Loucy (cell line): ENCODE results near the gene MACO1.
"Not testable (repeated sequence)": the region's sequence is repeated elsewhere in the genome, so short reads cannot be mapped to it uniquely, and the experiment has no call there.

Source experiments
- H2AFZ ChIP-seq: fragments of 200-600 bp; sonication (generic); 2 replicates; pipeline ENCODE4 v1.6.0; 2016; ENCODE audit warnings: antibody characterized with exemption, mild to moderate bottlenecking, low read length, moderate library complexity
- H3F3A ChIP-seq: fragments of 200-600 bp; 2 replicates; pipeline ENCODE4 v1.6.0; 2016; ENCODE audit warnings: antibody characterized with exemption, low read depth, mild to moderate bottlenecking
- H3K27me3 ChIP-seq: fragments of 200-600 bp; sonication (generic); 2 replicates; pipeline ENCODE4 v1.6.1; 2014; ENCODE audit warnings: low read length, mild to moderate bottlenecking; ENCODE audit not compliant: insufficient read depth, poor library complexity, severe bottlenecking
- H3K36me3 ChIP-seq: fragments of 200-600 bp; sonication (generic); 2 replicates; pipeline ENCODE4 v1.6.1; 2016; ENCODE audit warnings: low read length; ENCODE audit not compliant: insufficient read depth
- H3K4me1 ChIP-seq: fragments of 200-600 bp; sonication (generic); 2 replicates; pipeline ENCODE4 v1.5.1; 2014; ENCODE audit warnings: low read length, mild to moderate bottlenecking; ENCODE audit not compliant: insufficient read depth, poor library complexity, severe bottlenecking
- H3K4me2 ChIP-seq: fragments of 200-600 bp; sonication (generic); 2 replicates; pipeline ENCODE4 v1.6.0; 2014; ENCODE audit warnings: antibody characterized with exemption, low read length, low read depth, mild to moderate bottlenecking; ENCODE audit not compliant: poor library complexity, severe bottlenecking
- H3K4me3 ChIP-seq: fragments of 200-600 bp; sonication (generic); 2 replicates; pipeline ENCODE4 v1.5.1; 2014; ENCODE audit warnings: low read length, mild to moderate bottlenecking, mixed read lengths; ENCODE audit not compliant: poor library complexity, severe bottlenecking
- H3K79me2 ChIP-seq: fragments of 200-600 bp; sonication (generic); 2 replicates; pipeline ENCODE4 v1.6.1; 2014; ENCODE audit warnings: low read length; ENCODE audit not compliant: insufficient read depth
- H3K9ac ChIP-seq: fragments of 200-600 bp; sonication (generic); 2 replicates; pipeline ENCODE4 v1.6.0; 2014; ENCODE audit warnings: mild to moderate bottlenecking, low read depth, low read length, moderate library complexity; ENCODE audit not compliant: poor library complexity, severe bottlenecking
- H3K9me2 ChIP-seq: fragments of 200-600 bp; sonication (generic); replicated peaks from 2 replicates; pipeline ENCODE4 v1.6.1; 2016; ENCODE audit warnings: low read depth, low read length, mixed read lengths
- H3K9me3 ChIP-seq: fragments of 200-600 bp; sonication (generic); 2 replicates; pipeline ENCODE4 v1.6.1; 2014; ENCODE audit warnings: mild to moderate bottlenecking, antibody characterized with exemption, low read length, low read depth; ENCODE audit not compliant: insufficient read depth
- H4K20me1 ChIP-seq: fragments of 200-600 bp; sonication (generic); 2 replicates; pipeline ENCODE4 v1.6.0; 2014; ENCODE audit warnings: antibody characterized with exemption, low read length, mild to moderate bottlenecking; ENCODE audit not compliant: insufficient read depth, poor library complexity, severe bottlenecking
- CTCF ChIP-seq: fragments of 200-600 bp; sonication (generic); conservative IDR thresholded peaks from 2 replicates; pipeline ENCODE4 v1.5.1; 2014; ENCODE audit warnings: mild to moderate bottlenecking, antibody characterized with exemption, low read length
- EZH2phosphoT487 ChIP-seq: fragments of 200-600 bp; IDR thresholded peaks from 2 replicates; pipeline ENCODE4 v1.6.1; 2018; ENCODE audit warnings: antibody characterized with exemption, mild to moderate bottlenecking, moderate library complexity, borderline replicate concordance

Gene MACO1

GRCh38 chr1:25504706-25505595 is 74.3 kb downstream of the MACO1 start:
- no peak overlapping the region for H3K9ac ChIP-seq
- no peaks in the 10 kb centered on the region for H3K9me3 ChIP-seq
- no peaks in the 10 kb centered on the region for H3F3A ChIP-seq
- no peak for TF ChIP-seq EZH2phosphoT487
- no peak for TF ChIP-seq CTCF
- H3K27me3 ChIP-seq: no peaks in the 10 kb centered on the region
- no peaks in the 10 kb centered on the region for H4K20me1 ChIP-seq
- H2AFZ ChIP-seq: no peak overlapping the region
- peaks cover 17% of the 10 kb centered on the region; the same call in 1 of the 2 replicates for H3K36me3 ChIP-seq
- H3K4me3 ChIP-seq: no peak overlapping the region
- no peaks in the 10 kb centered on the region for H3K9me2 ChIP-seq
- no peaks in the 10 kb centered on the region for H3K79me2 ChIP-seq
- no peak overlapping the region for H3K4me2 ChIP-seq
- no peaks in the 10 kb centered on the region for H3K4me1 ChIP-seq

DNA sequence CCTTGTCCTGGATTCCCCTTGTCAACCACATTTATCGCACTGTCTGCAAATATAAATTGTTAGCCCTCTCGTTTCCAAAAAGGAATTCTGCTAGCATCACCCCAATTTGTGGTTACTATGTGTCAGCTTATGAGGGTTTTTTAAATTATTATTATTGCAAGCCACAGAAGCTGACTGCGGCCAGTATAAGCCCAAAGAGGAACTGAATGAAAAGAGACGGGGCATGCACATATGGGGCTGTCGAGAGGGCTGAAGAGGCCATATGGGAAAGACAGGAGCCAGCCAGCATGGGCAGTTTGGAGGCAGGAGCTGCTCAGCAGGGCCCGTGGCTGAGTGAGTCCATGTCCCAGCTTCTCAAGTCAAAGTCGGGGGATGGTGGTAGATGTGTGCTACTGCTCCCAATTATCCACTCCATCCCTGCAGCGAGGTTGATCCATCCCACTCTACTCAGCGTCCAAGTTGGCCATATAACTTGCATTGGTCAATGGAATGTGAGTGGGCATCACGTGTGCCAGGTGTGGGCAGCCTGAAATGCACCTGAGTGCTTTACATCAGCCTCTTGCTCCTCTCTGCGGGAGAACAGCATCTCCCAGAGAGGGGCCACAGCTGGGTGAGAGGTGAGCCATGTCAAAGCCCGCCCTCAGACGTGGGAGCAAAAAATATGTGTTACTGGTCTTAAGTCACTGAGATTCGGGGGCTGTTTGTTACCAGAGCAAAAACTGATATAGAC is 75.1 kb downstream of the MACO1 start:
- H3K9ac ChIP-seq: no peak overlapping the region
- H3K9me2 ChIP-seq: no peaks in the 10 kb centered on the region
- no peaks in the 10 kb centered on the region for H3K79me2 ChIP-seq
- peaks cover 8% of the 10 kb centered on the region; the same call in 1 of the 2 replicates for H3K36me3 ChIP-seq
- no peaks in the 10 kb centered on the region for H4K20me1 ChIP-seq
- no peak overlapping the region for H3K4me3 ChIP-seq
- no peaks in the 10 kb centered on the region for H3K4me1 ChIP-seq
- no peaks in the 10 kb centered on the region for H3K9me3 ChIP-seq
- no peak overlapping the region for H3K4me2 ChIP-seq
- H3F3A ChIP-seq: no peaks in the 10 kb centered on the region
- no peaks in the 10 kb centered on the region for H3K27me3 ChIP-seq
- no peak for TF ChIP-seq EZH2phosphoT487
- no peak for TF ChIP-seq CTCF
- no peak overlapping the region for H2AFZ ChIP-seq

DNA sequence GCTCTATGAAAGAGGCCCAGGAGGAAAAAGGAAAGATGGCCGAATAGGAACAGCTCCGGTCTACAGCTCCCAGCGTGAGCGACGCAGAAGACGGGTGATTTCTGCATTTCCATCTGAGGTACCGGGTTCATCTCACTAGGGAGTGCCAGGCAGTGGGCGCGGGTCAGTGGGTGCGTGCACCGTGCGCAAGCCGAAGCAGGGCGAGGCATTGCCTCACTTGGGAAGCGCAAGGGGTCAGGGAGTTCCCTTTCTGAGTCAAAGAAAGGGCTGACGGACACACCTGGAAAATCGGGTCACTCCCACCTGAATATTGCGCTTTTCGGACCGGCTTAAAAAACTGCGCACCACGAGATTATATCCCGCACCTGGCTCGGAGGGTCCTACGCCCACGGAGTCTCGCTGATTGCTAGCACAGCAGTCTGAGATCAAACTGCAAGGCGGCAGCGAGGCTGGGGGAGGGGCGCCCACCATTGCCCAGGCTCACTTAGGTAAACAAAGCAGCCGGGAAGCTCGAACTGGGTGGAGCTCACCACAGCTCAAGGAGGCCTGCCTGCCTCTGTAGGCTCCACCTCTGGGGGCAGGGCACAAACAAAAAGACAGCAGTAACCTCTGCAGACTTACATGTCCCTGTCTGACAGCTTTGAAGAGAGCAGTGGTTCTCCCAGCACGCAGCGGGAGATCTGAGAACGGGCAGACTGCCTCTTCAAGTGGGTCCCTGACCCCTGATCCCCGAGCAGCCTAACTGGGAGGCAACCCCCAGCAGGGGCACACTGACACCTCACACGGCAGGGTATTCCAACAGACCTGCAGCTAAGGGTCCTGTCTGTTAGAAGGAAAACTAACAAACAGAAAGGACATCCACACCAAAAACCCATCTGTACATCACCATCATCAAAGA is 76.1 kb downstream of the MACO1 start:
- not testable (repeated sequence) for H3K79me2 ChIP-seq, H4K20me1 ChIP-seq, H3K4me2 ChIP-seq, H3K36me3 ChIP-seq, H3K4me1 ChIP-seq, H3F3A ChIP-seq, H3K9me2 ChIP-seq, H3K4me3 ChIP-seq, H3K9me3 ChIP-seq, H2AFZ ChIP-seq, H3K9ac ChIP-seq, H3K27me3 ChIP-seq
